HFFc6 (cell line): ENCODE data around the gene SEPTIN5. TPM values are rescaled to one million over a fixed set of nuclear protein-coding genes. Genes with fewer than 3 reads are reported as not detected.
A peak's percentile ranks its signal among the peaks of the same experiment; 100 is the strongest.

ENCODE experiments used
- DNase-seq: peaks from one replicate; pipeline ENCODE4 v3.0.0-alpha.2; 2018
- H3K27ac Mint-ChIP-seq: 2 replicates; pipeline ENCODE4 v1.8.0; 2020; ENCODE audit warnings: mild to moderate bottlenecking, mixed read lengths
- H3K27me3 Mint-ChIP-seq: 2 replicates; pipeline ENCODE4 v1.8.0; 2021; ENCODE audit warnings: mild to moderate bottlenecking, moderate library complexity, mixed read lengths; ENCODE audit not compliant: insufficient read depth
- H3K36me3 Mint-ChIP-seq: 2 replicates; pipeline ENCODE4 v1.8.0; 2021; ENCODE audit warnings: low read depth, mixed read lengths
- H3K4me1 Mint-ChIP-seq: 2 replicates; pipeline ENCODE4 v1.8.0; 2020; ENCODE audit warnings: low read depth, mixed read lengths
- H3K4me3 Mint-ChIP-seq: 2 replicates; pipeline ENCODE4 v1.8.0; 2020; ENCODE audit warnings: mild to moderate bottlenecking, moderate library complexity, mixed read lengths
- H3K9me3 Mint-ChIP-seq: 2 replicates; pipeline ENCODE4 v1.8.0; 2020; ENCODE audit warnings: mild to moderate bottlenecking, mixed read lengths
- total RNA-seq, 6 experiments: library from RNA; stranded (reverse); fragmentation: NEBNext Ultra II Directional; extraction: Animal tissue kit (Norgen Biotek cat#: 25700); gene quantifications; 2 replicates in 1 of 6; 3 replicates in 5 of 6; pipeline ENCODE4 v1.2.3, GENCODE V29; 2021
- TF ChIP-seq, protein P1 (sequence below): fragments of 200-600 bp; sonication (generic); IDR thresholded peaks from 2 replicates; pipeline ENCODE4 v1.5.0; 2021; ENCODE audit warnings: antibody characterized with exemption, mild to moderate bottlenecking

SEPTIN5 gene
- total RNA-seq, 6 experiments from 2014 or later, result 4.9 to 13.7 (median 6.5) TPM

- TF ChIP-seq, protein P1, sequence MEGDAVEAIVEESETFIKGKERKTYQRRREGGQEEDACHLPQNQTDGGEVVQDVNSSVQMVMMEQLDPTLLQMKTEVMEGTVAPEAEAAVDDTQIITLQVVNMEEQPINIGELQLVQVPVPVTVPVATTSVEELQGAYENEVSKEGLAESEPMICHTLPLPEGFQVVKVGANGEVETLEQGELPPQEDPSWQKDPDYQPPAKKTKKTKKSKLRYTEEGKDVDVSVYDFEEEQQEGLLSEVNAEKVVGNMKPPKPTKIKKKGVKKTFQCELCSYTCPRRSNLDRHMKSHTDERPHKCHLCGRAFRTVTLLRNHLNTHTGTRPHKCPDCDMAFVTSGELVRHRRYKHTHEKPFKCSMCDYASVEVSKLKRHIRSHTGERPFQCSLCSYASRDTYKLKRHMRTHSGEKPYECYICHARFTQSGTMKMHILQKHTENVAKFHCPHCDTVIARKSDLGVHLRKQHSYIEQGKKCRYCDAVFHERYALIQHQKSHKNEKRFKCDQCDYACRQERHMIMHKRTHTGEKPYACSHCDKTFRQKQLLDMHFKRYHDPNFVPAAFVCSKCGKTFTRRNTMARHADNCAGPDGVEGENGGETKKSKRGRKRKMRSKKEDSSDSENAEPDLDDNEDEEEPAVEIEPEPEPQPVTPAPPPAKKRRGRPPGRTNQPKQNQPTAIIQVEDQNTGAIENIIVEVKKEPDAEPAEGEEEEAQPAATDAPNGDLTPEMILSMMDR, result no peak
- peaks cover 22% of the 10 kb centered on the region for H3K9me3 Mint-ChIP-seq
- H3K4me1 Mint-ChIP-seq, result no peaks in the 10 kb centered on the region; the same call in 1 of the 2 replicates
- H3K27ac Mint-ChIP-seq, result no peak overlapping the region
- peaks cover 10% of the 10 kb centered on the region for H3K36me3 Mint-ChIP-seq
- H3K4me3 Mint-ChIP-seq, result no peak overlapping the region
- H3K27me3 Mint-ChIP-seq, result peaks cover 5% of the 10 kb centered on the region
- no peak for DNase-seq
Observed at GRCh38 chr22:19728271-19728670, 14.0 kb downstream of the SEPTIN5 start.

DNA sequence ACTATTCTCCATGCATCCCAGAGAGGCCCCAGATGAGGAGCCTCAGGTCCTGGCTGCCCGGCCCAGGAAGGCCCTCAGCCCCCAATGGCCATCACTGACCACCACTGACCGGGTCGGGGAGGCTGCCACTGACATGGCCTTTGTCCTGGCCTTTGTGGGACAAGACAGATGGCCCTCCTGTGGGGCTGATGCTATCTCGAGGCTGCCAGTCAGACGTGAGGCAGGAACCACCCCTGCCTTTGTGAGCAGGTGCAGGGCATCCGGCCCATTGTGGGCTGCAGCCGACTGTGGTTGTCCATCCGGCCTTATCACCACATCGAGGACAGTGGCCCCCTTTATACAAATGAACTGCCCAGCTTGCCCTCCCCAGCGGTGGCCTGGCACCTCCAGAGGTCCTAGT lies 14.5 kb downstream of the SEPTIN5 start:
- Mint-ChIP-seq H3K9me3 (peaks cover 22% of the 10 kb centered on the region), H3K4me3 (no peak overlapping the region), H3K27me3 (peaks cover 5% of the 10 kb centered on the region), H3K27ac (no peak overlapping the region), H3K36me3 (peaks cover 10% of the 10 kb centered on the region), H3K4me1 (no peaks in the 10 kb centered on the region; the same call in 1 of the 2 replicates)
- TF ChIP-seq, protein P1, result no peak
- DNase-seq, result no peak

DNA sequence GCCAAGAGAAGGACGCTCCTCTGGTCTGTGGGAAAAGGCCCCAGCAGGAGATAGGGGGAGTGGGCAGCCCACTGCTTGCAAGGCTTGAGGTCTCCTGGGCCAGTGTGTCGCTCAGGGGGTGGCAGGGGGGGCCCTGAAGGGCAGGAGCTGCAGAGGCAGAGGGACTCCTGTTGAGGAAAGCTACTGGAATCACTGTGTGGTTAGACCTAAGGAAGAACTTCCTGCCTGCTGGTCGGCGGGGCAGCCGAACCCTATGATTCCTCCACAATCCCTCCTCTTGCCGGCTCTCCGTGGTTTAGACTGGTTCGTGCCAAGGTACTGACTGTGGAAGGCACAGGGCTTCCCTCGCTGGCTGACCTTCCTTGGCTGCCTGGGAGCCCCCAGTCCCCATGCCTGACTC lies 15.2 kb downstream of the SEPTIN5 start:
- H3K36me3 Mint-ChIP-seq, result peaks cover 10% of the 10 kb centered on the region
- TF ChIP-seq, protein P1, result no peak
- no peak overlapping the region for H3K4me3 Mint-ChIP-seq
- no peak overlapping the region for H3K27ac Mint-ChIP-seq
- H3K27me3 Mint-ChIP-seq, result peaks cover 5% of the 10 kb centered on the region
- DNase-seq, result no peak
- no peaks in the 10 kb centered on the region; the same call in 1 of the 2 replicates for H3K4me1 Mint-ChIP-seq
- H3K9me3 Mint-ChIP-seq, result peaks cover 21% of the 10 kb centered on the region

DNA sequence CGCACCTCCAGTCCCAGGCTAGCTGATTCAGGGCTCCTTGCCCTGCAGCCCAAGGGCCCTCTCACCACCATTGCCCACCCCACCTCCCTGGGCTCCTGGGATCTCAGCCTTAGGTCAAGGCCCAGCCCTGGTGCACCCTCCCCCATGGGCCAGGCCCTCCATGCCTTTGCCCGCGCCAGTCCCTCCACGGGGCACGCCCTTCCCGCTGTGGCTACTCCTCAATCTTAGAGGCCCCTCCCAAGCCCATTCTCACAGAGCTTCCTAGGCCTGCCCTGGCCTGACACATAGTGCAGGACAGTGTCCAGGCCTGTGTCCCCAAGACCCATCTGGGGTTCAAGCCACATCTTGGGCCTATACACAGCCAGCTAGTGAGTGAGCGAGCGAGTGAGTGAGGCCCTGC lies 15.9 kb downstream of the SEPTIN5 start:
- peaks cover 4% of the 10 kb centered on the region for H3K27me3 Mint-ChIP-seq
- H3K4me3 Mint-ChIP-seq, result no peak overlapping the region
- H3K9me3 Mint-ChIP-seq, result peaks cover 14% of the 10 kb centered on the region
- TF ChIP-seq, protein P1, result no peak
- peaks cover 3% of the 10 kb centered on the region for H3K36me3 Mint-ChIP-seq
- H3K4me1 Mint-ChIP-seq, result no peaks in the 10 kb centered on the region; the same call in 1 of the 2 replicates
- 0 out of 2 replicates have a peak overlapping the region, but pooled peaks have one; percentile 7 for H3K27ac Mint-ChIP-seq
- DNase-seq, result no peak

DNA sequence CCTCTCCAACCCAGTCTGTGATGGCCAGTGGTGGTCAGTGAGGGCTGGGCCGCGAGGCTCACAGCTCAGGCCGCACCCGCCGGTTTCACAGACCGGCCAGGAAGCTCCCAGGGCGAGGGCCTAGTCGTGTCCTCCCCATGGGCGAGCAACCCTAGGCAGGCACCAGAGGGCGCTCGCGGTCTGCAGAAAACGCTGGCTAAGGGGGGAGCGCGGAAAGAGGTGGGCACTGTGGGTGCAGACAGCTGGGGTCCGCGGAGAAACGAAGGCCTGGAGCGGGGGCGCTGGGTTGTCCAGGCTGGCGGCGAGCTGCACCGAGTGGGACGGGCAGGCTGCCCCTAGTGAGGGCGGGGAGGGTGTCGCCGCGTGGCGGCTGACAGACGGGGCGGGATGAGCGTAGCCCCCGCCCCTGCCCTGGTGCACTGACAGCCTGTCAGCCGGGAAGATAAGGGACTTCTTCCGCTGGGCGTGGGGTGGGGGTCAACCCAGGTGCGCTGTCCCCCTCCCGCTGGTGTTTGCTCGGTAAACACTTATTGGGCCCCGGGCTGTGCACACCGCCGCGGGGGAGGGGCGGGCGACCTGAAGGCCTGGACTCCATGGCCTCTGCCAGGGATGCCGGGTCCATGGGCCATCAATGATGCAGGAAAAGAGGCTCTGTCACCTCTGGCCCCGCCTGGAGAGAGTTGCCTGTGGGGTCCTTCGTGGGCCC lies 16.5 kb downstream of the SEPTIN5 start:
- H3K4me1 Mint-ChIP-seq, result no peaks in the 10 kb centered on the region; the same call in 1 of the 2 replicates
- peak overlapping the region; percentile 75 for H3K4me3 Mint-ChIP-seq
- H3K9me3 Mint-ChIP-seq, result peaks cover 10% of the 10 kb centered on the region
- peaks cover 2% of the 10 kb centered on the region for H3K27me3 Mint-ChIP-seq
- DNase-seq, result peak; percentile 57
- no peaks in the 10 kb centered on the region for H3K36me3 Mint-ChIP-seq
- peak overlapping the region; percentile 7; the same call in 1 of the 2 replicates for H3K27ac Mint-ChIP-seq
- TF ChIP-seq, protein P1, result peak; percentile 96
